Superior temporal gyrus (tissue), 1 donor: ENCODE measurements around the gene PMPCA.
"Not testable (repeated sequence)": the region's sequence is repeated elsewhere in the genome, so short reads cannot be mapped to it uniquely, and the experiment has no call there.

ENCODE experiments used
- DNase-seq: peaks from one replicate; pipeline ENCODE4 v3.0.0-alpha.2; 2016; ENCODE audit errors: extremely low spot score

Gene PMPCA

DNA sequence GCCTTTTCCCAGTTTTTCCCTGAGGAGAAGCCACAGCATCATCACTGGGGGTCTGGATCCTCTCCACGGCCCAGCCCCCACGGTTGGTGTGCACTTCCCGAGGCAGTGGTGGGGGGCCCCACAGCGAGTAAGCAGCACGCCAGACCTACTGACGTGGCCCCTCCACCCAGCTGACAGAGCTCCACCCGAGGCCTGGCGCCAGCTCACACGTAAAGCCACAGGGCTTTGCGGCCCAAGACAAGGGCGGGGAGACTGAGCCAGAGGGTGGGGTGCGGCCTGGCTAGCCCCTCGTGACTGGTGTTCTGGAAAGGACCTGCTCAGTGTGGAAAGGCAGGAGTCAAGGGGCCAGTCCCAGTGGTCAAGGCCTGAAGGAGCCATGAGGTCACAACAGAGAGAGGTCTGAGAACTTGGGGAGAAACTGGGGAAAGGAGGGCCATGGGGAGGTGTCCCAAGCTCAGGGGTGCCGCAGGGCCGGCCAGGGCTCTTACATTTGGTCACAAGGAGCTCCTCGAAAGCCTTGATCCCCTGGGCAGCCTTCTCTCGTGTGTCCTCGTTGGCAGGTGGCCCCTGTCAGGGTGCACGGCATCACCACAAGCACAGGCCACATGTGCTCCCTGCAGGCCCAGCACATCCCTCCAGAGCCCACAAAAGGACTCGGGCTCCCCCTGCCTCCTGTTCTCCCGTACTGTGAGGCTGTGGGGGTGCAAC, 16.0 kb upstream of the PMPCA start:
- DNase-seq = no peak

DNA sequence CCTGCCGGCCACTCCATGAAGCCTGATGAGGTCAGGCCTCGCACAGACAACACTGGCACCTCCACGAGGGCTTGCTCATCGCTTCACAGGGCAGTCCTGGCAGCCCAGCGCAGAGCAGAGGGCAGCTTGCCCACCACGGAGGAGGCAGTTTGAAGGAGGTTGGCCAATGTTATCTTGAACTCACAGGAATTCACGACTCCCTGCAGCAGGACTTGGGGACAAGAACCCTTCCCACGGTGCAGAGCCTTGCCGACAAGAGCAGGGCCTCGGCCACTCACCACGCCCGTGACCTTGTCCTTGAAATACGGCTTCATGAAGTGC, 15.5 kb upstream of the PMPCA start:
- no peak for DNase-seq

DNA sequence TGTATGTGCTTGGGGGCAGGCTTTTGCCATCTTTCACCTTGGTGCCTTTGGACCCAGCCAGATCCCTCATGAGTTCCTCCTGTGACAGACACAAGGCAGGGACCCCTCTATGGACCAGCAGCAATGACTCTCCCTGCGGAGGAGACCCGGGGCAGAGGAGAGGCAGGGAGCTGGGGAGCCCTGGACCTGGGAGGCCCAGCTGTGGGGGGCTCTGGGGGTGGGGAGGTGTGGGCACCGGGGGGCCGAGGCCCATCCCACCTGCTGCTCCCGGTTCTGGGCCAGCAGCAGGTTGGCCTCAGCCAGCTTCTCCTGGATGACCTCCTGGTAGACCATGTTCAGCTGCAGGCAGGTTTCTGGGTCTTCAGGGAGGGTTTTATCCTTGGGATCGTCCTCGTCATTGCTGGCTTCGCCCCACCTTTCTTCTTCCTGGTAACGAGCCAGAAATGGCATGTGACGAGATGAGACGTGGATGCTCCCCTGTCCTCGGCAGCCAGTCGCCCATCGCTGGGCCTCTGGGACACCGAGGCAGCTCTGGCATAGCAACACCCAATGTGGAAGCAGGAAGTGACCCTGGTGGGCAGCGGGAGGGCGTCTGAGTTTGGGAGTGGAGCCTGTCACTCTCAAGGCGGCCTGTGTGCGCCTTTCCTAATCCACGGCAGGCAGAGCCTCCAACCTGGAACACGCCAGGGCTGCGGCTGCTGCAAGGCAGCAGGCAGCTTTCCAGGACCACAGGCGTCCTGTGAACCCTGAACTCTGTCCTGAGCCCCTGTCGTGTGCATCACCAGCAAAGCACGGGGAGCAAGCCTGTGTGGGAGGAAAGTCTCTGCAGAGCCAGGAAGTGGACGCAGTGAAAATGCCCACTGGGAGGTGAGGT, 14.9 kb upstream of the PMPCA start:
- DNase-seq = no peak

DNA sequence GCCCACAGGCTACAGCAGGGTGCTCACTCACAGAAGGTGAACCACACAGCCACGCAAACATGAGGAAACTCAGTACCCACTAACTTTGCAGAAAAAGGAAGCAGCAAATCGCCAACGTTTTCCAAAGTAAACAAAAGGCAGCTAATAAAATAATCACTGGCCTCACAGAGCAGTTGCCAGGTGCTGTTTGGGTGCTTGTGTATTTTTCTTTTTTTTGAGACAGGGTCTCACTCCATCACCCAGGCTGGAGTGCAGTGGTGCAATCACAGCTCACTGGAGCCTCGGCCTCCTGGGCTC, 14.3 kb upstream of the PMPCA start:
- no peak for DNase-seq

DNA sequence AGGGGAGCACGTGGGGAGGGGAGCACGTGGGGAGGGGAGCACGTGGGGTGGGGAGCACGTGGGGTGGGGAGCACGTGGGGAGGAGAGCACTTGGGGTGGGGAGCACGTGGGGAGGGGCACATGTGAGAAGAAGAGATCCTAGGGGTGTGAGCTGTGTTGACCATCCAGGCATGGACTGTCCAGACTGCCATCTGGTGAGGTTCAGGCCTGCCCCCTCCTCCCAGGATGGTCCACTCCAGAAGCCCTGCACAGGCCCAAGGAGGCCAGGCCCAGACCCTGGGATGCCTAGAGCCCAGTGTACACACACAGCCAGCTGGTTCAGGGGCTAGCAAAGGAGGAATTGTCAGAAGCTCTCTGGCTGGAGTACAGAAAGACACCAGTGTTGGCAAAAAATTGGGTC, 12.8 kb upstream of the PMPCA start:
- DNase-seq = no peak

DNA sequence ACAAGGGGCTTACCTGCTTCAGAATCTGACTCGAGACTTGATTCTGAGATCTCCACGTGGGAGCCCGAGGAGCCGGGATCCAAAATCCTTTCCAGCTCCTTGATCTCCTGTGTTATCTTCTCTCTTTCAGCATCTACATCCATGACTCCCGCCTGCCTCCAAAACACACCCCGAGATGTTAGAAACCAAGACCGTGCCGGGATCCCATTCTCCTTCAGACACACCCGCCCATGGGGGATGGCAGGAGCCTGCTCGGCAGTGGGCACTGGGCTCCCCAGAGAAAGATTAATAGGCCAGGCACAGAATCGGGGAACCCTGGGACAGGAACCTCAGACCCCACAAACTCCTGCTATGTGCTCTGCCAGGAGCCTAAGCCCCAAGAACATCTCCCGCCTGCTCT, 12.2 kb upstream of the PMPCA start:
- no peak for DNase-seq

DNA sequence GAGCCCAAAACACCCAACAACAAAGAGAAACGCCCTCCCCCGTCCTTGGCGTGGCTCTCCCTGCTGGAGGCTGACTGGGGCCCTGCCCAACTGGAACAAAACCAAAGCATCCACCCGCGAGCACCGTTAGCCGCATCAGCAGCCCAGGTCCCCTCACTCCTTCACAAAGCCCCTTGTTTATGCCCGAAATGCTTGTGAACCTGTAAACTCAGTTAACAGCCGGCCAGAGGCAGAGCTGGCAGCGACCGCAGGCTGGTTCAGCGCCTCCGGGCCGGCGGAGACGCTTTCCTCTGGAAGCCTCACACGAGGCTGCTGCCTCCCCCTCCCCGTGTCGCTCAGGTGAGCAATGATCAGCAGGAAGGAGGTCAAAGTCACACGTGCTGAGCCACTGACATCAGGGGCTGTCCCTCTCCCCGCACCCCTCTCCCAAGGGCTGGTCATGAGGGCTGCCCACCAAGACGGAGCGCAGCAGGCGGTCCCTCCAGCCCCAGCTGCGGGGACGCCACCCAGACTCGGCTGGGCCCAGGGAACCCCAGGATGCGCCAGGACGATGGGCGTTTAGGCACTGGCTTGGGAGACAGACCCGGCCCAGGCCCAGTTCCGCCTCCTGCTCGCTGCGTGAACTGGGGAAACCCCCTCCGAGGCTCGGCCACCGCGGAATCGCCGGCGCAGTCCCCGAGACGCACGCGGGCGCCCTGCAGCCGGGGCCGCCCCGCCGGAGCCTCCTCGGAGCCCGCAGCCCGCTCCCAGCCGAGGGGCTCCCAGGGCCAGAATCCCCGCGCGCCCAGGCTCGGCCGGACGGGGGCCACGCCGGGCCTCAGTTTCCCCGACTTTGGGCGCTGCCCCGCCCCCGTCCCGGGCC, 11.1 kb upstream of the PMPCA start:
- DNase-seq = no peak

DNA sequence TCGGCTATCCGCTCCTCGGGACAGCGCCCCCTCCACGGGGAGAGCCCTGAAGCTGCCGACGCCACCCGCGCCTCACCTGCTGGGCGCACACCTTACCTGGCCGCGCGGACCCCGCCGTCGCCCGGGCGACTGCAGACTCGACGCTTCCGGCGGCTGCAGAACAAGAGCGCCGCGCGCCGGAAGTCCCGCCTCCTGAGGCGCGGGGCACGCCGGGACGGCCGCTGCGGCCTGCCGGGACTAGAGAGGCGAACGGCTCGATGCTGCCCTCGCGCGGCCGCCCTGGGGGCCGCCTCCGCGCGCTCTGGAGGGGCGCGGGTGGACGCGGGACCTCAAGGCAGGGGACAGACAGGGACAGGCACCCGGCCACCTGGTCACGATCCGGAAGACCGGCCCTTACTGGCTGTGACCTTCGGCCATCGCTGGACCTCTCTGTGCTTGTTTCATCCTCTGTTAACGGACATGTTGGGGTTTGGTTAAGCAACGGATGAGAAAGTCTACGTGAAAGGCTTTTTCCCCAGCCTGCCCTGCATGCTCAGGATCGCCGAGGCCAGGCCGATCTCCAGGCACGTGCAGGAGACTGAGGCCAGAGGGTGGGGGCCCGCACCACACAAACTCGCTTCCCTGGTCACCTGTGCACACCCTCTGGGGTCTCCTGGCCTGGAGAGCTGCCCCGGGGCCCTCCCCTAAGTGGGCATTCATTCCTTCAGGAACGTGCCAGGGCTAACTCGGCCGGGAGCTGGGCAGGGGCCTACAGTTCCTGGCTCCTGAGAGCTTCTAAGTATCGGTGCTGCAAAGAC, 10.2 kb upstream of the PMPCA start, which contains the start of gene SNAPC4:
SNAPC4 (minus strand) TSS at position 133 of the 797 bp plus-strand sequence. CDS start 1,742 bp downstream, outside the sequence.
- DNase-seq = peak; percentile 84

DNA sequence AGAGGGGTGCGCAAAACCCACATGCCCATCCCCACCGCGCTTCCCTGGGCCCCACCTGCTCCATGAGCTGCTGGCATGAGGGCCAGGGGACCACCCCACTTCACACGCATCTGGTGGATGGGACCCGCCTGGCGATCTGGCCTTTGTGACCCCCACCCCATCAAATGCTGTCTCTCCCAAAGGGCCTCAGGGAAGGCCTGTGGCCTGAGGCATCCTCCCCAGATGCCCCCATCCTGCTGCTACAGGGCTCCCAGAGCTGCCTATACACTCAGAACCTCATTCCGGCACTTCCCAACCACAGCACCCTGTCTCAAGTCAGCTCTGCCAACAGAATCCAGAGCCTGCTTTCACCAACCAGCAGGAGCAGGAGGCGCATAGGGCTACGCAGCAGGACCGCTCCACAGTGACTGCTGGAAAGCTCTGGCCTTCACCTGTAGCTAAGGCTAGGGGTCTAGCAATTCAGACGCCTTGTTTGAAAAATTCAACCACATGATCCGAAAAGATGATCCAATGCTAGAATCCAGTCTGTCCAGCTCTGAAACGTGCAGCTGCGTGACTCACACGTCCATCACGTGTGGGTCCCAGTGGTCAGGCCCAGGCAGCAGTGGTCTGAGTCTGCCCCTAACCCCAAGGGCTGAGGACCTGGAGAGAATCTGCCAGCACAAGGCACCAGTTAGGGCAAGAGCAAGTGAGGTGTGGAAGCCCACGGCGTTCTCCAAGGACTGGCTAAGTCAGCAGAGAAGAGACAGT, 9.1 kb upstream of the PMPCA start:
- DNase-seq = no peak

DNA sequence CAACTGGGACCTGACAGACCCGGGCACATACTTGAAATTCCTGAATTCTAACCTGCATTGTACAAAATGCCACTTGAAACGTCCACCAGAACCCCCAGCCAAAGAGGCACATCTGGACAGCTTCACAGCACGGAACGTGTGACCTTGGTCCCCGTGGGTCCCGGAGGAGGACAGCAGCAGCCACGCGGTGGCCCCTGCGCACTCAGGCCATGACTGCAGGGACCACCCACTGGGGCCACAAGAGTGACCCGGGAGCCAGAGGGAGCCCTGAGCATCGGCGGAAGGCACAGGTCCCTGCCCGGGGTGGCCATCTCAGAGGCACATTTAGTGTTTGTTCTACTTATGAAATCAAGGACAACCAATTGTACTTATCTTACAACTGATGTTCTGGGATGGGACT, 8.4 kb upstream of the PMPCA start:
- no peak for DNase-seq

DNA sequence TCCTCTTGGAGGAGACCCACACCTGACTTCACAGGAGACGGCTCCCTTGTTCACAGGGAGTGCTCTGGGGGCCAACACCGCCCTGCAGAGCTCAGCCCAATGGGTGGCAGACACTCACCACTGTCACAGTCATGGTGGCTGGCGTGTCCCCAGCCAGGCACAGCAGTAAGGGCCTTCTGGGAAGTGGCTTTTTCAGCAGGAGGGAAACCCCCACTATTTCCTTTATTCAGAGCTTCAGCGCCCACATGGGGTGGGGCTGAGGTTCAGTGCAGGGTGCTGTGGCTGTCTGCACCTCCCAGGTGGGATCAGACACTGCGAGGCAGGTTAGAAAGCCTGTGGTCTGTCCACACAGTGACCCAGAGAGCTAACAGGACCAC, 6.9 kb upstream of the PMPCA start:
- no peak for DNase-seq

DNA sequence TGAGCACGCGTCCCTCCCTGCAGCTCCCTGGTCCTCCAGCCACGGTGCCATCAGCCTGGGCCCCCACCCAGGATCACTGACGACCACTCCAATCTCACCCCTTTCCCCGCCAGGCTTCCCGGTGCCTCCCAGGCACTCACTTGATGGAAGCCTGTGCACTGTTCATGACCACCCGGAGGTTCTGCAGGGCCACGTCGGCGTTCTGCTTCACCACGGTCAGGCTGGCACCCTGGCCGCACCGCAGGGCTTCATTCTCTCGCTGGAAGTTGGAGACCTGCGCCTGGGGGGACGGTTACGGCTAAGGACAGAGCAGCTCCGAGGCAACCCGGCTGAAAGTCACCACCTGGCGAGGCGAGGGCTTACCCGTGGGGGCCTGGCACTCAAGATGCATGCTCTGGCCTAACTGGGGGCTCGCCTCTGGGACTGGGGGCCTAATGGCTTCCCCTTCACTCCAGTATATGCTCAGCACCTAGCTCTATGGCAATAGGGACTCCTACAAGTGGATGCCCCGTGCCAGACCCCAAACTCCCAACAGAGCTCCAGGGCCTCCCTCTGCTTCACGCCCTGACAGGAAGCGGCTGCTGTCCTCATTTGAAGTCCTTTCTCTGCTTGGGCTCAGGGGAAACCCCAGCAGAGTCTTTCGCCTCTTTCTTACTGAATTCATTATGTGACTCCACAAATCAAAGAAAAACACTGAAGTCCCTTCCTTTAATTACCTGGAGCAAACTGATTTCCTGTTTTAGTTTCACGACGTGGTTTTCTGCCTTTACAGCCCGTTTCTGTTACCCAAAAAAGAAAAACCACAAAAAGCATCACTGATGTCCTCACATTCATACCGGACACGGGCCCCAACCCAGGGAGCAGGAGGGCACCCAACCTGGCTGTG, 6.3 kb upstream of the PMPCA start:
- no peak for DNase-seq

DNA sequence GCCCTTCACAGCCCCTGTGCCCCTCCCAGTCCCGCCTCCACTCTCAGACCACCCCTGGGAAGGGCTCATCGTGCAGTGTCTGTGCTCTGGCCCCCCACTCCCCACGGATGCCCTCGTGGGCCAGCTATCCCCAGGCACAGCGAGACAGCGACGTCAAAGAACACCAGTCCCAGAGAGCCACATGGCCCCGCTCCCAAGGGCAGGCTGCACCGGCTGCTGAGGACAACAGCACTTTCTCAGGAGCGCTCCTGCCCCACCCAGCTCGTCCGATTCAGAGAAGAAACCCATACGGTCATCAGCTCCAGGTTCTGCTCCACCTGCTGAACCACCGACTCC, 5.7 kb upstream of the PMPCA start:
- no peak for DNase-seq

DNA sequence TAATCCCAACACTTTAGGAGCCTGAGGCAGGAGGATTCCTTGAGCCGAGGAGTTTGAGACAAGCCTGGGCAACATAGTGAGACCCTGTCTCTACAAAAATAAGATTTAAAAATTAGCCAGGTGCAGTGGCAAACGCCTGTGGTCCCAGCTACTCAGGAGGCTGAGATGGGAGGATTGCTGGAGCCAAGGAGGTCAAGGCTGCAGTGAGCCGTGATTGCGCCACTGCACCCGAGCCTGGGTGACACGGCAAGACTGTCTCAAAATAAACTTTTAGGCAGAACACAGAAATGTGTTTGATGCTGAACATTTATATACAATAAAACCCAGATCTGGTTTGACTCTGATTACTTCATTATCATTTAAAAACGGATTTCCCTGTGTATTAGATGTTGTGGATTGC, 5.0 kb upstream of the PMPCA start:
- no peak for DNase-seq

DNA sequence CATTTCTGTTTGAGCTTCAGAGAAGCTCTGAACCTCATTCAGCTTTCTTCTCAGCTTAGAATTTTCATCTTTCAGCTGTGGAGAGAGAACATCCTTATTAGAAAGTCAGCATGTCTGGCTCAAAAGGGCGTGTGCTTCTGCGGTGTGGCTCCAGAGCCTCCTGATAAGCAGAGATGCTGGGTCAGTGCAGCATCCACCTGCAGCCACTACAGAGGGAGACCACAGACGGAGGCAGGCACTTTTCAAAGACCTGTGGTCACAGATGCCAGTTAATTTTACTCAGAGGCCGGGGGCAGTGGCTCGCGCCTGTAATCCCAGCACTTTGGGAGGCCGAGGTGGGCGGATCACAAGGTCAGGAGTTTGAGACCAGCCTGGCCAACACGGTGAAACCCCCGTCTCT, 4.6 kb upstream of the PMPCA start:
- DNase-seq = not testable (repeated sequence)

DNA sequence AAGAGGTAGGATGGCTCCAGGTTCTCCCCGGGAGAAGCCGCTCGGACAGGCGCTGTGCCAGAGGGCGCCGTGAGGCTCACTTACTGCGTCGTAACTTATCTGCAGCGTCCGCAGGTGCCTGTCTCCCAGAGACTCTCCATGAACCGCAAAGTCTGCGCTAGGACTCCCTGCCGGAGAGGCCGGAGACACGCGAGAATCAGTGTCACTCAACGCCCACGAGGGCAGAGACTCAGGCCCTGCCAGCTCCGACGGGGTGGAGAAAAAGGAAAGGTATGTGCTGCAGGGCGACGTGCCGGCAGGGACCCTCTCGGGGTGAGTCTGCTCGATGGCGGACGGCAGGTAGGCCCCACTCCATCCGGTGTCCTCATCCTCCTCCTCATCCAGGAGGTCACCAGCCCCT, 3.4 kb upstream of the PMPCA start:
- DNase-seq = not testable (repeated sequence)

DNA sequence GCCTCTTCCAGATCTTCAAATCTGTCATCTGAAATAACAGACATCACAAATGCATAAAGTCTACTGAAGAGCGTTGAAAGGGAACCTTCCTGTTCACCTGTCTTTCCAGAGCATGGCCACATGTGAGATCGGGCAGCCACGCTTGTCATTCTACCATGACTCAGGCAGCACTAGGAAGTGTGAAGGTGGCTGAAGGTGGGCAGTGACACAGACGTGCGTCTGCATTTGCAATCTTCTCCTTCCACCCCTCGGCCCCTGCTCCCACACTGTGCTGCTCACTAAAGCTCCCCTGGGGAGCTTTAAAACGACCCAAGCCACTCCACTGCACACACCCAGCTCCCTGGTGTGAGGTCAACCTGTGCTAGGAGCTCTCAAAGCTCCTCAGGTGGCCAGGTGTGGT, 2.5 kb upstream of the PMPCA start:
- no peak for DNase-seq

DNA sequence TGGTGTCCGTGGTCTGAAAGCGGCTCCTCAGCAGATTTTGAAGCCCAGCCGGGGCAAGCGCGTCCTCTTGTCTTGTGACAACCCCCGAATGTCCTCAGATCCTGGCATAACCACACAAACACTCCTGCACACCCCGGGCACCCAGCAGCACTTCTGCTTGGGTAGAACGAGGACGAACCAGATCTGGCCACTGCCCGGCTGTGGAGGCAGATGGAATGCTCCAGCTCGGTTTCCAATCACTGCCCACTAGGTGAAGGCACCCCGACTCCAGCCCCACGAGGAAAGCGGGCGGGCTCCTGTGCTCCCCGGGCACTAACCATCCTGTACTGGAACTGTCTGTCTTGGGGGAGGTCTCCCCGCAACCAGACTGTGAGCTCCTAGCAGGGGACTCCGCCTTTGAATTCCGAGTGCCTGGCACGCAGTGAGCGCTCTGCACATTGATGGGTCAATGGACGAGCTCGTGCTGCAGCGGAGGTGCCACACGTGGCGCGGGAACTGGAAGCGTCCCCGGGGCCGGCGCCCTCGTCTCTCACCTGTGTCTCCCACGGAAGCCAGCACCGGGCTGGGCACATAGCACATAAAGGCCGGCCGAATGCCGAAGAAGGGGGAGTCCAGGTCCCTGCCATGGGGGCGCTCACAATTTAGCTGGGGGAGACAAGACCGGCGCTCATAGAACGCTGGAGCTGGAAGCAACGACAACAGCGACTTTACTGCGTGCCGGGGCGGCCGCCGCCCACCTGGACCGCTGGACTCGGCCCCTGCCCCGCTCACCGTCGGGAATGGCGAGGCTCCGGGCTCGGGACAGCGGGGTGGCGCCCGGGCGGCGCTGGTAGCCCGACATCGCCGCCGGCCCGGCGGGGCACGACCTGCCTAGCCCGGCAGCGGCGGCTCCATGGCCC, 652 bp upstream of the PMPCA start:
- peak; percentile 17 for DNase-seq

DNA sequence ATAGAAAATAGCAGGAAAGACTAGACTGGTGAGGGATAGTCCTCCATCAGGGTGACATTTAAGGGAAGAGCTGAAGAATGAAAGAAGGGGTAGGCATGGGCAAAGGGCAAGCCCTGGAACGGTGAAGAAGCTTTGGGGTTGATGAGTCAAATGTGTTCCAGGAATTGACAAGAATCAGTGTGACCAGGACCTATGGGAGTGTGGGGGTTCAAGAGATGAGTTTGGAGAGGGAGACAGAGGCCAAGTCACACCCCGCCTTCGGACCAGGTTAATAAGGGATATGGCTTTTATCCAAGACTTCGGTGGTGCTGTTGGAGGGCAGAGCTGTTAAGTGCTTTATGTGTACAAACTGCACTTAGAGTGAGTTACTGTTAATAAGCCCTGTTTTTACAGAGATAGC, 920 bp downstream of the PMPCA start:
- no peak for DNase-seq
